Measurements from ENCODE around the gene TAF4. TPM values are rescaled to one million over a fixed set of nuclear protein-coding genes. Genes with fewer than 3 reads are reported as not detected.

Gene TAF4
- total RNA-seq, 4 donors from 2014 or later = 18.0 to 31.8 (median 25.8) TPM

GRCh38 chr20:62029949-62030348 is 35.7 kb downstream of the TAF4 start:
- Histone ChIP-seq H3K27ac (no peak overlapping the region), H3K4me1 (peaks cover 35% of the 10 kb centered on the region), H3K27me3 (no peaks in the 10 kb centered on the region), H3K9me3 (no peaks in the 10 kb centered on the region), H3K4me3 (no peak overlapping the region), H3K36me3 (no peaks in the 10 kb centered on the region)
- TF ChIP-seq EP300 (IDR thresholded peaks at IDR 0.05) (no peak), POLR2A (IDR thresholded peaks at IDR 0.05) (no peak), CTCF (IDR thresholded peaks at IDR 0.05) (no peak), POLR2AphosphoS5 (IDR thresholded peaks at IDR 0.05) (no peak)
- WGBS = 95% methylated on average over 18 of the region's 20 CpGs
- DNase-seq (ENCODE audit: low spot score in 2 of 2) = no peak

GRCh38 chr20:62029296-62029695 is 36.4 kb downstream of the TAF4 start:
- Histone ChIP-seq H3K4me3 (no peak overlapping the region), H3K27ac (no peak overlapping the region), H3K4me1 (peaks cover 35% of the 10 kb centered on the region), H3K36me3 (no peaks in the 10 kb centered on the region), H3K9me3 (no peaks in the 10 kb centered on the region), H3K27me3 (no peaks in the 10 kb centered on the region)
- no peak for DNase-seq (ENCODE audit: low spot score in 2 of 2)
- WGBS = 88% methylated on average over 15 of the region's 15 CpGs
- TF ChIP-seq CTCF (IDR thresholded peaks at IDR 0.05) (no peak), POLR2A (IDR thresholded peaks at IDR 0.05) (no peak), EP300 (IDR thresholded peaks at IDR 0.05) (no peak), POLR2AphosphoS5 (IDR thresholded peaks at IDR 0.05) (no peak)

GRCh38 chr20:62028384-62028783 is 37.3 kb downstream of the TAF4 start:
- no peaks in the 10 kb centered on the region for H3K36me3 ChIP-seq
- H3K4me3 ChIP-seq = no peak overlapping the region
- TF ChIP-seq CTCF (IDR thresholded peaks at IDR 0.05) (no peak), EP300 (IDR thresholded peaks at IDR 0.05) (no peak), POLR2A (IDR thresholded peaks at IDR 0.05) (no peak), POLR2AphosphoS5 (IDR thresholded peaks at IDR 0.05) (no peak)
- no peaks in the 10 kb centered on the region for H3K27me3 ChIP-seq
- no peak for DNase-seq (ENCODE audit: low spot score in 2 of 2)
- no peaks in the 10 kb centered on the region for H3K9me3 ChIP-seq
- H3K4me1 ChIP-seq = peaks cover 35% of the 10 kb centered on the region
- no peak overlapping the region for H3K27ac ChIP-seq
- 73% methylated on average over 5 of the region's 14 CpGs for WGBS

- Histone ChIP-seq H3K36me3 (no peaks in the 10 kb centered on the region), H3K4me1 (peaks cover 30% of the 10 kb centered on the region), H3K27me3 (no peaks in the 10 kb centered on the region), H3K27ac (no peak overlapping the region), H3K4me3 (no peak overlapping the region), H3K9me3 (no peaks in the 10 kb centered on the region)
- WGBS = 90% methylated on average over 11 of the region's 12 CpGs
- TF ChIP-seq EP300 (IDR thresholded peaks at IDR 0.05) (no peak), CTCF (IDR thresholded peaks at IDR 0.05) (no peak), POLR2AphosphoS5 (IDR thresholded peaks at IDR 0.05) (no peak), POLR2A (IDR thresholded peaks at IDR 0.05) (no peak)
- no peak for DNase-seq (ENCODE audit: low spot score in 2 of 2)
Measured at GRCh38 chr20:62027698-62028321, 37.9 kb downstream of the TAF4 start.

- H3K36me3 ChIP-seq = no peaks in the 10 kb centered on the region
- H3K4me1 ChIP-seq = peaks cover 23% of the 10 kb centered on the region
- no peak overlapping the region for H3K27ac ChIP-seq
- 48% methylated on average over 9 of the region's 9 CpGs for WGBS
- no peak for DNase-seq (ENCODE audit: low spot score in 2 of 2)
- no peaks in the 10 kb centered on the region for H3K27me3 ChIP-seq
- TF ChIP-seq POLR2AphosphoS5 (IDR thresholded peaks at IDR 0.05) (no peak), EP300 (IDR thresholded peaks at IDR 0.05) (no peak), POLR2A (IDR thresholded peaks at IDR 0.05) (no peak), CTCF (IDR thresholded peaks at IDR 0.05) (no peak)
- no peaks in the 10 kb centered on the region for H3K9me3 ChIP-seq
- H3K4me3 ChIP-seq = no peak overlapping the region
Measured at GRCh38 chr20:62027116-62027515, 38.6 kb downstream of the TAF4 start.
